ENCODE measurements around the gene GREB1L. TPM values are rescaled to one million over a fixed set of nuclear protein-coding genes. Genes with fewer than 3 reads are reported as not detected.

Gene GREB1L
- total and polyA plus RNA-seq, 2 of the 13 experiments (the other 11 are each of a cell fraction or from before 2014, with no cell fraction given): 0.17 to 0.66 TPM

GRCh38 chr18:21546423-21546822, 304.4 kb downstream of the GREB1L start:
- peaks cover 47% of the 10 kb centered on the region for H3K4me1 ChIP-seq (ENCODE audit: insufficient read depth, low read length)
- intact Hi-C loops (cut with micrococcal nuclease; ENCODE audit: unreplicated experiment) (no loop called here), in situ Hi-C loops (cut with HindIII; ENCODE audit: extremely low pct_ligation_motif_present, low pct_unique_long_range_greater_than_20kb) (no loop called here)
- FAIRE-seq (no peak), ATAC-seq (no peak), DNase-seq (ENCODE audit: low spot score) (no peak)
- H2AFZ ChIP-seq (ENCODE audit: low read length): no peak overlapping the region
- H3K9me3 ChIP-seq (ENCODE audit: low read length): no peaks in the 10 kb centered on the region
- H3K27ac ChIP-seq (ENCODE audit: extremely low read length, insufficient read depth, low read length): peak overlapping the region; percentile 9
- CTCF ChIA-PET (ENCODE audit: low intra/inter-chr PET ratio, low total read pairs): no interaction called here
- POLR2A ChIA-PET: interaction anchor here (3.5 kb wide), 1 partner anchor 54 kb away, joined by 14 read pairs; the partner anchor contains the start of gene ESCO1
- WGBS (ENCODE audit: low lambda C conversion rate): 94% methylated on average over 5 of the region's 5 CpGs
- peaks cover 2 to 13% of the 10 kb centered on the region in 2 experiments; a peak in 4 of 5 replicates for H3K36me3 ChIP-seq (replicated peaks in 1 of 2; ENCODE audit: control insufficient read depth in 1 of 2, insufficient read depth in 2 of 2, low read length in 2 of 2)
- no peak overlapping the region for H3K4me2 ChIP-seq (ENCODE audit: low read depth, low read length)
- no peaks in the 10 kb centered on the region for H4K20me1 ChIP-seq (ENCODE audit: insufficient read depth, low read length)
- no peak overlapping the region for H3K9ac ChIP-seq (ENCODE audit: insufficient read depth, low read depth, low read length)
- BruUV-seq (replicated peaks): no TSS peak
- H3K79me2 ChIP-seq (ENCODE audit: insufficient read depth, low read length): peaks cover 1% of the 10 kb centered on the region
- H3K4me3 ChIP-seq (replicated peaks in 1 of 3; ENCODE audit: insufficient read depth in 1 of 3, low read depth in 2 of 3, low read length in 3 of 3): no peak overlapping the region
- no peaks in the 10 kb centered on the region for H3K27me3 ChIP-seq (ENCODE audit: control insufficient read depth in 1 of 2, insufficient read depth in 2 of 2, low read length in 2 of 2)
- TF ChIP-seq ZNF710 (CRISPR knock-in tag; IDR thresholded peaks at IDR 0.05; ENCODE audit: borderline replicate concordance) (no peak), ZNF280D (CRISPR knock-in tag; IDR thresholded peaks at IDR 0.05) (no peak), ZNF121 (CRISPR knock-in tag; IDR thresholded peaks at IDR 0.05) (peak; percentile 56), ZNF563 (CRISPR knock-in tag; IDR thresholded peaks at IDR 0.05) (no peak), RBM39 (IDR thresholded peaks at IDR 0.05; ENCODE audit: low read depth, low read length, poor library complexity, severe bottlenecking) (no peak), ZNF770 (CRISPR knock-in tag; IDR thresholded peaks at IDR 0.05) (peak; percentile 88; the same call in 1 of the 2 replicates), SMYD3 (CRISPR knock-in tag; IDR thresholded peaks at IDR 0.05) (no peak), ZNF460 (CRISPR knock-in tag; IDR thresholded peaks at IDR 0.05; ENCODE audit: borderline replicate concordance) (no peak), ZSCAN30 (CRISPR knock-in tag; IDR thresholded peaks at IDR 0.05) (no peak), SP4 (CRISPR knock-in tag; IDR thresholded peaks at IDR 0.05) (no peak), ZKSCAN5 (CRISPR knock-in tag; IDR thresholded peaks at IDR 0.05) (no peak), ZNF382 (CRISPR knock-in tag; IDR thresholded peaks at IDR 0.05; ENCODE audit: borderline replicate concordance) (no peak), ZNF768 (CRISPR knock-in tag; IDR thresholded peaks at IDR 0.05) (0 out of 2 replicates have a peak, but pooled peaks have one; percentile 32), ZBTB7B (CRISPR knock-in tag; IDR thresholded peaks at IDR 0.05) (no peak), ZNF253 (CRISPR knock-in tag; IDR thresholded peaks at IDR 0.05; ENCODE audit: borderline replicate concordance) (no peak), SSRP1 (CRISPR knock-in tag; IDR thresholded peaks at IDR 0.05) (no peak), PAF1 (CRISPR knock-in tag; IDR thresholded peaks at IDR 0.05) (no peak), ATF7 (IDR thresholded peaks at IDR 0.05) (no peak), ATF7 (CRISPR knock-in tag; IDR thresholded peaks at IDR 0.05) (no peak)

Data from HepG2 (cell line).